GM18868 (cell line): Measurements from ENCODE around the gene C11orf42.
"Not testable (repeated sequence)": the region's sequence is repeated elsewhere in the genome, so short reads cannot be mapped to it uniquely, and the experiment has no call there.

ENCODE experiments used
- ATAC-seq: cut with Tn5 transposase; IDR thresholded peaks from one replicate; pipeline ENCODE4 v1.9.1; 2021; ENCODE audit warnings: mild to moderate bottlenecking, moderate library complexity; ENCODE audit not compliant: unreplicated experiment

Gene C11orf42

GRCh38 chr11:6219359-6219758 lies 14.0 kb downstream of the C11orf42 start:
- ATAC-seq: no peak

DNA sequence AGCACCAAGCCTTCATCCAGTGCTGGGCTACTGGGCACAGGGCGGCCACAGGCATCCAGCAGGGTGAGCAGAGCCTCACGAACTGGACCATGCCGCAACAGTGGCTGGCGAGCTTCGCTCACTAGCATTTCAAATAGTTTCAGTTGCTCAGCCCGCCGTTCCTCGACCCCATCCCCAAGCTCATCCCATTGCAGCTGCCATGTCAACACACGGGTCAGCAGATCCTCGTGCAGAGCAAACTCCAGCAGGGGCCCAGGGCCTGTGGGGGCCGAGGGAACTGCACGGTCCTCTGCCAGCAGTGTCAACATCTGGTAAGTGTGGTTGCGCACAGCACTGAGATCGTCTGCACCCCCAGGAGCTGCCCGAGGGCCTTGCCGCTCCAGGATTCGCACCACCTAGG lies 18.5 kb downstream of the C11orf42 start:
- ATAC-seq: no peak

GRCh38 chr11:6224421-6224820 lies 19.1 kb downstream of the C11orf42 start:
- ATAC-seq: no peak

DNA sequence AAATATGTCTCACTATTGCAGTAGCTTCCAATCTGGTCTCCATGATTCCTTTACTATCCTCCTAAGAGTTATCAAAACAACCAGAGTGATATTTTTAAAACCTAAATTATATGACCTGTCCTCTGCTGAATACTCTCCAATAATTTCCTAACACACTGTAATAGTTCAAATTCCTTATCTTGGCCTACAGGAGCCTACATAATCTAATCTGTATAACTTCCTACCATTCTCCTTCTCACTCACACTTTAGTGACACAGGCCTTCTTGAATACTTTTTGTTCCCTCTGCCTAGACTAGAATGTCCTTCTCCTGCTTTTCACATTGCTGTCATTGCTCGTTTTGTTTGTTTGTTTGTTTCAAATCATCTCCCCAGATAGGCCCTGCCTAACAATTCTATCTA lies 19.7 kb downstream of the C11orf42 start:
- ATAC-seq: no peak

DNA sequence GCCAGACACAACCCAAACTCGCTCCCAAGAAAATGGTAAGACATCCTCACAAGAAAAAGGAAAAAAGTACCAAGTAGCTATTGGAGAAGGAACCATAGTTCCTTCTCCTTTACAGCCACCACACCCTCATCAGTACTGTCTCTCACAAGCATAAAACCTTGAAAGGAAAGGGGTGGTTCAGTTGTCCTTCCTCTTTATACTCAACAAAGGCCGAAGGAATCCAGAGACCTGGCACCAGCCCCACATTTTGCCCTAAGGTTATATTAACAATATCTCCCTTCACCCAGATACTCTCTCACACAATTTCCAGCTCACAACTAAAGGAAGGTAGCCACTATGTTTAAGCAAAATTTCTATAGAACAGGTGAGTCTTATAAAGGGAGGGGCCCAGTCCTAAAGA lies 20.5 kb downstream of the C11orf42 start:
- ATAC-seq: no peak

GRCh38 chr11:6228520-6228919 lies 23.2 kb downstream of the C11orf42 start:
- ATAC-seq: no peak

DNA sequence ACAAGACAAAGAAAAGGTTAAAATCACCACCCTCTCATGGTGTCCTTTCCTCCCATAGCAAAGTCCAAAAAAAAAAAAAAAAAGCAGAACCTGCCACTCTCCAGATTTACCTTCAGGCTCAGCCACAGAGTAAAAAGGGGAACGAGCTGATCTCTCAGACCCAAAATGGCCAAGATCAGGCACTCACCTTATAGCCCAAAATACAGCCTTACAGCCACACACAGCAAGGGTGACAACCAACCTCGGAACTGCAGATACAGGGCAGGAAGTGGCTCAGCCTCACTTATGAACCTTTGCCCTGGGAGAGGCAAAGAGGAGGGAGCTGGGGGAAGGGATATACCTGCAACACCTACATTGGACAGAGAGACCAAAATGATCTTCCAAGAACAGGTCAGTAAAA lies 24.6 kb downstream of the C11orf42 start:
- no peak for ATAC-seq

DNA sequence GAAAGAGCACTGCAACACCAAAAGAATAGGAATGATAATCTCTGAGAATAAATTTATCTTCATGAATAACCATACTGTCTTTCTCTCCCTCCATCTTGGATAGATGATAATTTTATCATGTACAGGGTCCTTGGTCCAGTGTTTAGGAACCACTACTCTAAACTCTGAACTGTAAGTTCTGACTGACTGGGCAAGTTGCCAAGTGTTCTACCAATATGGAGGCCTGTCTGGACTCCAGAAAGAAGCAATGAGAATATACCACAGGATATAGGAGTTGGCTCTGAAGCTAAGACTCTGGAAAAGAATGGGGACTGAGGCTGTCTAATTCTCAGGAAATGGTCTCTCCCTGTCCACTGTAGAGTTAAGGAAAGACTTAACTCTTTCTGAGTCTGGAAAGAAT lies 27.5 kb downstream of the C11orf42 start:
- ATAC-seq: no peak

GRCh38 chr11:6233984-6234386 lies 28.6 kb downstream of the C11orf42 start:
- no peak for ATAC-seq

GRCh38 chr11:6234387-6235107 lies 29.2 kb downstream of the C11orf42 start, which contains the start of gene FHIP1B:
Gene FHIP1B (minus strand): TSS chr11:6234636. CDS start chr11:6224516, 10,120 bp downstream.
- peak; percentile 91 for ATAC-seq

DNA sequence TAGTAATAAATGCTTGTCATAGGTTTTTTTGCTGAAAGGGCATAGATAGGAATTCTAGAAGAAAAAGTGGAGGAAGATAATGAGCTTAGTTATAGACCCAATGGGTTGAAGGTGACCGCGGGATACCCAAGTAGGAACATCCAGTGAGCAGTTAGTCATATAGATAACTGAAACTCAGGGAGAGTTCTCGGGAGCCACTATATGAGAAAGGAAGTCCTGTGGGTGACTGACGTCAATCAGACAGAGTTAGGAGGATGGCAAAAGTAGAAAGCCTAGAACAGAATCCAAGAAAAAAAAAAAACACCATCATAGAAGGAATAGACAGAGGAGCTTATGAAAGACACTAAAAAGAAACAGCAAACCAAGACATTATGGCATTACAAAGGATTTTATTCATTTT lies 31.9 kb downstream of the C11orf42 start:
- ATAC-seq: no peak

GRCh38 chr11:6237761-6238302 lies 32.5 kb downstream of the C11orf42 start:
- no peak for ATAC-seq

DNA sequence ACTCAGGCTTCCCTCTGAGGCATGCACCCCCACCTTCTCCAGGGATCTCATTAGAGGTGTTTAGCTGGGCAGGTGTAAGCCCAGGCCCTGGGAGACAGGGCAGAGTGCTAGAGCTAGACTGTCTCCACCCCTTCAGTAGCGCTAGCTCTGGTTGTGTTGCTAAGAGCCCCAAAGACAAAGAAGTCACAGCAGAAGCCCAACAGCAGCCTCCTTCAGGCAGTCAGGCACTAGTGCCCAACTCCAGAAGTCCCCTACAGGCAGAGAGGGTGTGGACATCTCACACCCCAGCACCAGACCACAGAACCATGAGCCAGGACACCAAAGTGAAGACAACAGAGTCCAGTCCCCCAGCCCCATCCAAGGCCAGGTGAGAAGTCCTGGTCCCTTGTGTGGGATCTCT lies 33.5 kb downstream of the C11orf42 start, which contains the start of gene CNGA4:
Gene CNGA4, plus strand, starts transcription at position 188 of the 400 bp plus-strand sequence. Its CDS starts 118 bp downstream, at position 306.
- no peak for ATAC-seq

DNA sequence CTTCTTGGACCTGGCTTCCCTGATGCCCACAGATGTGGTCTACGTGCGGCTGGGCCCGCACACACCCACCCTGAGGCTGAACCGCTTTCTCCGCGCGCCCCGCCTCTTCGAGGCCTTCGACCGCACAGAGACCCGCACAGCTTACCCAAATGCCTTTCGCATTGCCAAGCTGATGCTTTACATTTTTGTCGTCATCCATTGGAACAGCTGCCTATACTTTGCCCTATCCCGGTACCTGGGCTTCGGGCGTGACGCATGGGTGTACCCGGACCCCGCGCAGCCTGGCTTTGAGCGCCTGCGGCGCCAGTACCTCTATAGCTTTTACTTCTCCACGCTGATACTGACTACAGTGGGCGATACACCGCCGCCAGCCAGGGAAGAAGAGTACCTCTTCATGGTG lies 34.8 kb downstream of the C11orf42 start:
- ATAC-seq: no peak

GRCh38 chr11:6240781-6241180 lies 35.4 kb downstream of the C11orf42 start:
- no peak for ATAC-seq

DNA sequence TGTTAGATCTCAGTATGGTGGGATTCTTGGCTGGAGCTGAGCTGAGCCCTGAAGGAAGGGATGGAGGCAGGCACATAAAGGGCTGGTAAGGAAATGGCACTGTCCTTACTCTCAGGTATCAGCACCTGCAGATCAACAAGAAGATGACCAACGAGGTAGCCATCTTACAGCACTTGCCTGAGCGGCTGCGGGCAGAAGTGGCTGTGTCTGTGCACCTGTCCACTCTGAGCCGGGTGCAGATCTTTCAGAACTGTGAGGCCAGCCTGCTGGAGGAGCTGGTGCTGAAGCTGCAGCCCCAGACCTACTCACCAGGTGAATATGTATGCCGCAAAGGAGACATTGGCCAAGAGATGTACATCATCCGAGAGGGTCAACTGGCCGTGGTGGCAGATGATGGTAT lies 36.0 kb downstream of the C11orf42 start:
- no peak for ATAC-seq

DNA sequence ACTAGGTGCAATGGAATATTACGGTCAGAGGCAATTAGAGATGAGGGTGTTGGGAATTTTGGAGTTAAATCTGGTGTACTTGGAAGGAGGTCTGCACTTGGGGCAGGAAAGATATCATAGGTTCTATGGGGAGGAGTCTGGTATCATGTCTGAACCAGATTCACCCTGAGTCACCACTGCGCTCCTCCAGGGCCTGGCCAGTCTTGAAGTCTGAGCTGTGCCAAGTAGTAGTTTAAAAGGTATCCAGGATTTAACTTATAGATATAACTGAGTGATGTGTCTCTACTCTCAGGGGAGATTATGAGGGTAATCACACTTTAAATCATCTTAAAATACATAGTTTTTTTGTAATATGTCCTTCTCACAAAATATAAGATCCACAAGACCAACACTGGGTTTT lies 40.2 kb downstream of the C11orf42 start:
- no peak for ATAC-seq

- no peak for ATAC-seq
Observed at GRCh38 chr11:6248248-6248647, 42.9 kb downstream of the C11orf42 start.

GRCh38 chr11:6248897-6249296 lies 43.5 kb downstream of the C11orf42 start:
- ATAC-seq: not testable (repeated sequence)

- no peak for ATAC-seq
Observed at GRCh38 chr11:6249770-6250555, 44.6 kb downstream of the C11orf42 start.

- ATAC-seq: peak; percentile 59
Observed at GRCh38 chr11:6251120-6251733, 45.9 kb downstream of the C11orf42 start.
